Sigmoid colon (tissue), 7 donors: ENCODE measurements around the gene MUC3A. TPM values are rescaled to one million over a fixed set of nuclear protein-coding genes. Genes with fewer than 3 reads are reported as not detected.
"Not testable (repeated sequence)": the region's sequence is repeated elsewhere in the genome, so short reads cannot be mapped to it uniquely, and the experiment has no call there.

ENCODE experiments used
- DNase-seq: peaks from one replicate; pipeline ENCODE4 v3.0.0-alpha.2; 2019
- H3K27ac ChIP-seq, 4 donors: fragments of 200-600 bp; sonication (generic); one replicate each; pipeline ENCODE4 v1.5.1; 2016 to 2019; ENCODE audit warnings: mild to moderate bottlenecking in 1 of 4
- H3K27me3 ChIP-seq, 3 donors: fragments of 200-600 bp; sonication (generic); one replicate each; pipeline ENCODE4 v1.5.1; 2019; ENCODE audit warnings: mild to moderate bottlenecking in 1 of 3
- H3K36me3 ChIP-seq, 4 donors: fragments of 200-600 bp; sonication (generic); one replicate each; pipeline ENCODE4 v1.5.1; 2016 to 2019
- H3K4me1 ChIP-seq, 4 donors: fragments of 200-600 bp; sonication (generic); one replicate each; pipeline ENCODE4 v1.5.1; 2017 to 2019
- H3K4me3 ChIP-seq, 4 donors: fragments of 200-600 bp; sonication (generic); one replicate each; pipeline ENCODE4 v1.5.1; 2017 to 2019; ENCODE audit warnings: mild to moderate bottlenecking in 2 of 4, moderate library complexity in 1 of 4
- H3K9me3 ChIP-seq, 4 donors: fragments of 200-600 bp in 3 of 4; sonication (generic) in 3 of 4; one replicate each; pipeline versions ENCODE4 v1.5.1 to v1.6.1; 2013 to 2019
- EP300 ChIP-seq, 4 donors: sonication (generic); formaldehyde crosslinking; IDR thresholded peaks; one replicate each; pipeline ENCODE4 v1.6.1; 2017; ENCODE audit warnings: antibody characterized with exemption in 4 of 4
- POLR2A ChIP-seq, 2 donors: fragments of 450-650 bp; IDR thresholded peaks; one replicate each; pipeline ENCODE4 v1.6.1; 2016; ENCODE audit warnings: antibody characterized with exemption in 2 of 2, mild to moderate bottlenecking in 2 of 2, moderate library complexity in 2 of 2
- POLR2AphosphoS5 ChIP-seq, 4 donors: sonication (generic); formaldehyde crosslinking; IDR thresholded peaks; one replicate each; pipeline ENCODE4 v1.6.1; 2017; ENCODE audit warnings: antibody characterized with exemption in 4 of 4
- WGBS, 2 donors: extraction: QIAGEN DNeasy Blood & Tissue Kit; methylation state at CpG; one replicate each; pipeline ENCODE4 v1.1.7; 2013; 5-methylcytosine and 5-hydroxymethylcytosine counted together
- intact Hi-C: fragments of 100-400 bp; cut with DNase I; formaldehyde crosslinking; loops from one replicate; pipeline ENCODE4 v1.15.1; 2023
- polyA plus RNA-seq, 3 donors: library from polyadenylated mRNA; stranded (reverse); fragments of 200-250 nt; gene quantifications; one replicate each; pipeline ENCODE4 v1.2.3, GENCODE V29; 2013
- total RNA-seq, 4 donors: library from RNA; depleted of rRNA; stranded (reverse); fragments of >200 nt; gene quantifications; one replicate each; pipeline ENCODE4 v1.1.0, GENCODE V29; 2016
- TF ChIP-seq, protein P1 (sequence below), 4 experiments: fragments of 450-650 bp in 3 of 4; fragments of 200-600 bp in 1 of 4; IDR thresholded peaks; one replicate each; pipeline ENCODE4 v1.5.1; 2016 to 2019; ENCODE audit warnings: antibody characterized with exemption in 4 of 4, mild to moderate bottlenecking in 3 of 4, moderate library complexity in 2 of 4
- donor health status: healthy with polysubstance abuse.
- donor health status: Bipolar disorder and iron deficiency.
- donor health status: healthy.

MUC3A gene
- total and polyA plus RNA-seq, 7 donors: 0.71 to 78.8 (median 60.4) TPM; not detected in 2

GRCh38 chr7:100921039-100921438 is 28.3 kb upstream of the MUC3A start:
- H3K9me3 ChIP-seq: no peaks in the 10 kb centered on the region
- peaks cover 0 to 6% (median under 1%) of the 10 kb centered on the region in 3 donors for H3K27me3 ChIP-seq
- intact Hi-C loops: no loop called here
- no peak for DNase-seq
- no peaks in the 10 kb centered on the region for H3K36me3 ChIP-seq
- no peak overlapping the region for H3K27ac ChIP-seq
- no peak for TF ChIP-seq POLR2AphosphoS5 (IDR thresholded peaks at IDR 0.05)
- TF ChIP-seq, protein P1, sequence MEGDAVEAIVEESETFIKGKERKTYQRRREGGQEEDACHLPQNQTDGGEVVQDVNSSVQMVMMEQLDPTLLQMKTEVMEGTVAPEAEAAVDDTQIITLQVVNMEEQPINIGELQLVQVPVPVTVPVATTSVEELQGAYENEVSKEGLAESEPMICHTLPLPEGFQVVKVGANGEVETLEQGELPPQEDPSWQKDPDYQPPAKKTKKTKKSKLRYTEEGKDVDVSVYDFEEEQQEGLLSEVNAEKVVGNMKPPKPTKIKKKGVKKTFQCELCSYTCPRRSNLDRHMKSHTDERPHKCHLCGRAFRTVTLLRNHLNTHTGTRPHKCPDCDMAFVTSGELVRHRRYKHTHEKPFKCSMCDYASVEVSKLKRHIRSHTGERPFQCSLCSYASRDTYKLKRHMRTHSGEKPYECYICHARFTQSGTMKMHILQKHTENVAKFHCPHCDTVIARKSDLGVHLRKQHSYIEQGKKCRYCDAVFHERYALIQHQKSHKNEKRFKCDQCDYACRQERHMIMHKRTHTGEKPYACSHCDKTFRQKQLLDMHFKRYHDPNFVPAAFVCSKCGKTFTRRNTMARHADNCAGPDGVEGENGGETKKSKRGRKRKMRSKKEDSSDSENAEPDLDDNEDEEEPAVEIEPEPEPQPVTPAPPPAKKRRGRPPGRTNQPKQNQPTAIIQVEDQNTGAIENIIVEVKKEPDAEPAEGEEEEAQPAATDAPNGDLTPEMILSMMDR (IDR thresholded peaks at IDR 0.05): no peak
- TF ChIP-seq EP300 (IDR thresholded peaks at IDR 0.05): no peak
- TF ChIP-seq POLR2A (IDR thresholded peaks at IDR 0.05): no peak
- H3K4me1 ChIP-seq: no peaks in the 10 kb centered on the region
- H3K4me3 ChIP-seq: no peak overlapping the region

- H3K27ac ChIP-seq, DNase-seq, H3K9me3 ChIP-seq, H3K4me1 ChIP-seq, H3K36me3 ChIP-seq, intact Hi-C loops, H3K4me3 ChIP-seq, H3K27me3 ChIP-seq: not testable (repeated sequence)
- WGBS, 2 donors: 51 to 53% methylated on average over 4 of the region's 4 CpGs
These were observed 25.7 kb upstream of the MUC3A start for GRCh38 chr7:100923616-100924015.

- H3K27me3 ChIP-seq: no peaks in the 10 kb centered on the region
- H3K27ac ChIP-seq: no peak overlapping the region
- H3K4me1 ChIP-seq: no peaks in the 10 kb centered on the region
- H3K4me3 ChIP-seq: no peak overlapping the region
- WGBS, 2 donors: 96 to 97% methylated on average over 1 of the region's 1 CpG
- no peaks in the 10 kb centered on the region for H3K36me3 ChIP-seq
- TF ChIP-seq POLR2A (IDR thresholded peaks at IDR 0.05) (no peak), EP300 (IDR thresholded peaks at IDR 0.05) (no peak), POLR2AphosphoS5 (IDR thresholded peaks at IDR 0.05) (no peak)
- TF ChIP-seq, protein P1 (IDR thresholded peaks at IDR 0.05): no peak
- H3K9me3 ChIP-seq: peaks cover 0 to 3% (median 0%) of the 10 kb centered on the region in 4 donors
- DNase-seq: no peak
- intact Hi-C loops: no loop called here
These were observed 19.5 kb upstream of the MUC3A start for GRCh38 chr7:100929808-100930174.

DNA sequence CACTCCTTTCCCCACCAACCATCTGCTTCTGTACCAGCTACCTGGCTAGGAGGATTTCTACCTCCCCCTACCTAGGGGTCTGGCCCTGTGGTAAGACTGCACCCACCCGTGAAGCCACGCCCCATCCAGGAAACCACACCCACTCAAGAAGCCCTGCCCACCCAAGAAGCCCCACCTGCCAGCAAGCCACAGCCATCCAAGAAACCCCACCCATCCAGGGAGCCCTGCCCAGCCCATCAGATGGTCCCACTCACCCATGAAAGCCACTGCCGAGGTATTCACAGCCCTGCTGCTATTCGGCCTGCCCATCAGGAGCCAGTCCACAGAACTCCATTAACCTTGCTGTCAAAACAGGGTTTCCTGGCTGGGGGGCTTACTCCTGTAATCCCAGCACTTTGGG is 15.6 kb upstream of the MUC3A start:
- no peak overlapping the region for H3K4me3 ChIP-seq
- peaks cover 0 to 3% (median 0%) of the 10 kb centered on the region in 4 donors for H3K9me3 ChIP-seq
- H3K27ac ChIP-seq: no peak overlapping the region
- TF ChIP-seq, protein P1 (IDR thresholded peaks at IDR 0.05): no peak
- no peak for TF ChIP-seq POLR2A (IDR thresholded peaks at IDR 0.05)
- no peak for TF ChIP-seq EP300 (IDR thresholded peaks at IDR 0.05)
- TF ChIP-seq POLR2AphosphoS5 (IDR thresholded peaks at IDR 0.05): no peak
- H3K27me3 ChIP-seq: no peaks in the 10 kb centered on the region
- 23 to 51% methylated on average over 4 of the region's 4 CpGs for WGBS, 2 donors
- DNase-seq: no peak
- H3K36me3 ChIP-seq: no peaks in the 10 kb centered on the region
- no peaks in the 10 kb centered on the region for H3K4me1 ChIP-seq
- intact Hi-C loops: no loop called here

DNA sequence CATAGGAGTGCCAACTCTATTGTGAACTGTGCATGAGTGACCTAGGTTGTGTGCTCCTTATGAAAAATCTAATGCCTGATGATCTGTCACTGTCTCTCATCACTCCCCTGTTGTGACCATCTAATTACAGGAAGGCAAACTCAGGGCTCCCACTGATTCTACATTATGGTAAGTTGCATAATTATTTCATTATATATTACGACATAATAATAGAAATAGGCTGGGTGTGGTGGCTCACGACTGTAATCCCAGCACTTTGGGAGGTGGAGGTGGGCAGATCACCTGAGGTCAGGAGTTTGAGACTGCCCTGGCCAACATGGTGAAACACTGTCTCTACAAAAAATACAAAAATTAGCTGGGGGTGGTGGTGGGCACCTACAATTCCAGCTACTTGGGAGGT is 14.0 kb upstream of the MUC3A start:
- H3K9me3 ChIP-seq, DNase-seq, H3K36me3 ChIP-seq, H3K4me3 ChIP-seq, H3K27ac ChIP-seq, intact Hi-C loops, H3K4me1 ChIP-seq, H3K27me3 ChIP-seq: not testable (repeated sequence)
- 51 to 76% methylated on average over 2 of the region's 2 CpGs for WGBS, 2 donors

DNA sequence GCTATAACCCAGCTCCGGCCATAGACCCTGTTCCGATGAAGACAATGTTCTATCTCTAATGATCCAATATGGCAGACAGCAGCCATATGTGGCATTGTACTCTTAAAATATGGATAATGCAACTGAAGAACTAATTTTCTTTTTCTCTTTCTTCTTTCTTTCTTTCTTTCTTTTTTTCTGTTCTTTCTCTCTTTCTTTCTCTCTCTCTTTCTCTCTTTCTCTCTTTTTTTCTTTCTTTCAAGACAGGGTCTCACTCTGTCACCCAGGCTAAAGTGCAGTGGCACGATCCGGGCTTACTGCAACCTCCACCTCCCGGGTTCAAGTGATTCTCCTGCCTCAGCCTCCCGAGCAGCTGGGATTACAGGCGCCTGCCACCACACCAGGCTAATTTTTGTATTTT is 13.2 kb upstream of the MUC3A start:
- H3K27ac ChIP-seq, H3K27me3 ChIP-seq, H3K9me3 ChIP-seq, intact Hi-C loops, H3K36me3 ChIP-seq, H3K4me3 ChIP-seq, DNase-seq, H3K4me1 ChIP-seq: not testable (repeated sequence)
- WGBS, 2 donors: 82 to 94% methylated on average over 7 of the region's 7 CpGs
